ENCODE measurements around the gene SIX3.
A peak's percentile ranks its signal among the peaks of the same experiment; 100 is the strongest.

SIX3 gene

DNA sequence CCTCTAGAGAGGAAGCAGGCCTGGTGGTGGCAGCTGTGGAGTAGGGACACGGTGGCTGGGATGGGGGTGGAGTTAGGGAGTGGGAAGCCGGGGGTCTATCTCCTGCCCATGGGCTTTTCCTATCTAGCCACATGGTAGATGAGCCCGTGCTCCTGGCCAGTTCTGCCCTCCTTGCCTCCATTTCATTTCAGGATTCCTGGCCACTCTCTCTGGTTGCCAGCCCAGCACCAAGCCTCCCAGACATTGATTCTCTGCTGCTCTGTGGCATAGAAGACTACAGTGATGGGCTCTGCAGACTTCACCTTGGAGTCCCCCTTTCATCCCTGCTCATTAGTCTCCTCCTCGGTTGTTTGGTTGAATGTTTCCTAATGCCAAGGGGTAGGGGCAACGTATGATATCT lies 19.4 kb downstream of the SIX3 start:
- no peak for DNase-seq

DNA sequence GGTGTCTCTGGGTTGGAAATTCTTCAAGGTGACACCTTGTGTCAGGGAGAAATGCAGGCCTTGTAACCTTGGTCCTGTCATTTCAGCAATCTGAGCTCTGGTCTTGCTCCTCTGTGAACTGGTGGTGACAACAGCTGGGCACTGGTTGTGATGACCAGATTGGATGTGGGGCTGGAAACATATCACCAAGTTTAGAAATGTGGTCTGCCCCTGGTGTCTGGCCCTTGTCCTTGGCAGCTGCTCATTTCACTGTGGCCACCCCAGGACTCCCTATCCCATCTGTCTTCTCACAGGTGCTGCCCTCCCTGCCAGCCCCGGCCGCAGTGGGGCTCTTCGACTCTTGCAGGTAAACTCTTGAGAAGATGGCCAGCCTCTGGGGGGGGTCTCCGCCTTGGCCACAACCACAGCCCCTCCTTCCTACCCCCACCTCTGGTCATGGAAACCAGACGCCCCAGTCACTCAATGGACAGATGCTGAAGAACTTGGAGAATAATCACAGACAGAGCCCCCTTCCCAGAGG lies 20.7 kb downstream of the SIX3 start:
- no peak for DNase-seq

- peak; percentile 78 for DNase-seq
Observed at GRCh38 chr2:44964752-44965236, 23.3 kb downstream of the SIX3 start.

- no peak for DNase-seq
Observed at GRCh38 chr2:44965684-44966083, 24.2 kb downstream of the SIX3 start.

DNA sequence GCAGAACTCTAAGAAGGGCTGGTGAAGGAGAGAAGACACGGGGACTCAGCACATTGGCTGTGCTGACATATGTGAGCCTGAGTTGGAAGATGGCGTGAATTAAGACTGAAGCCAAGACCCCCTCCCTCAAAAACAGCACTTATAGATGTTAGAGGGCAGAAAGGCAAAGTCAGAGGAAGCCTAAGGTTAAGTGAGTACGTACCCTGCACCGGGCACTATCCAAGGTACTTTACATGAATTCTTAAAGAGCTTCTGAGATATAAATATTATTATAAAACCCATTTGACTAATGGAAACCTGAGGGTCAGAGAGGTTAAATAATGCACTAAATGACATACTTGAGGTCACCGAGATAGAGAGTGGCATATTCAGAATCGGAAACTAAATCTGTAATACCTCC lies 25.6 kb downstream of the SIX3 start:
- no peak for DNase-seq

- no peak for DNase-seq
Observed at GRCh38 chr2:44967727-44968432, 26.4 kb downstream of the SIX3 start.

- no peak for DNase-seq
Observed at GRCh38 chr2:44969936-44970335, 28.4 kb downstream of the SIX3 start.

- DNase-seq: no peak
Observed at GRCh38 chr2:44970846-44971450, 29.4 kb downstream of the SIX3 start.

GRCh38 chr2:44972771-44973535 lies 31.5 kb downstream of the SIX3 start:
- peak; percentile 51 for DNase-seq

GRCh38 chr2:44974064-44974715 lies 32.7 kb downstream of the SIX3 start:
- peak; percentile 75 for DNase-seq

DNA sequence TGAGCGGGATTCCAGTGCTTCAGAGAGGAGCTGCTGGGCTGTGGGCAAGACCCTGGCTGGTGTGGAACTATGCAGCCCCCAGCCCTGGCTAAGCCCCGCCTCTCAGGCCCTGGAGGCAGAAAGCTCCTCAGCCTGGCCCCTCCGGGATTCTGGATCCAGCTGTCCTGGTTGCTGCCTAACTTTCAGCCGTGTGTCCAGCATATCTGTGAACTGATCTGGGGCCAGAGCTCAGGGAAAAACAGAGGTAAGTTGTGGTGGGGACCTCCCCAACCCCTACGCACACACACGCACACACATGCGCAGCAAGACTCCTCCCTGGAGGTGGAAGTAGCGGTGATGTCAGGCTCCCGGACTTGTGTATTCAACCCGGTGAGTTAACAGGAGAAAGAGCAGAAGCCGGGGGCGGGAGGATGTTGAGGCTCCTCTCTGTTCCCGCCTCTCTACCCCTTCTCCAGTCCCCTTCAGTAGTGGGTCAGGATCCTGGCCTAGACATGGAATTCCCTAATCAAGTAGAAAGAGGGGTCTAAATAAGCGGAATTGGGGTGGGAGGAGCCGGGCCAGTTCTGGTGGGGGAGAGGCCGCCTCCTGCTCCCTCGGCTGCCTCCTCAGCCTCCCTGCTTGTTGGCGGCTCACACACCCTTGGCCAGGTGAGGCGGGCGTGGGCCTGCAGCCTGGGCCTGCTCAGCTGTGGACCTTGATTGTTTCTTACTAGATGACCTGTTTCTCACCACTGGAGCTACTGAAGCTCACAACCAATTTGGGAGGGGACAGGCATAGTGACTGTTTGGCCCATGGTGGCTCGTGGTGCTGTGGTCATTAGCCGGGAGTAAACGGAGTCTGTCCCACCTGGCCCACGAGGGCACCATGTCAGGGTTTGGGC lies 34.3 kb downstream of the SIX3 start:
- no peak for DNase-seq

GRCh38 chr2:44979581-44979980 lies 38.1 kb downstream of the SIX3 start:
- DNase-seq: no peak

GRCh38 chr2:44980751-44981713 lies 39.5 kb downstream of the SIX3 start:
- no peak for DNase-seq

DNA sequence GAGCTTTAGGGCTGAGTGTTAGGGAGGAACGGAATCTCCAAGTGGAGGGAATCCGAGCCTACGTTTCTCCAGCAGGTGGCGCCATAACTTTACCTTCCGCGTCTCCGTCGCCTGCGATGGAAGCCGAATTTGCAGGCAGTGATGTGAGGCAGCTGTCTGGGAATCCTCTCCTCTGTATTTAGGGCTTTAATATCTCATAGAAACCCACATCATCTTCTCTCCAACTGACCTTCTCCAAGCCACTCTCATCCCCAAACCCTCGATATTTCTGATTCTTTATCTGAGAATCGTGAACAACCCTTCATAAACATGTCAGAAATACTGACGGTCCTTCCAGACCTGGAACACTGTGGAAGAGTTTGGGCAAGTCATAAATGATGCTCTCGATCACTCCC lies 40.2 kb downstream of the SIX3 start:
- DNase-seq: peak; percentile 86

DNA sequence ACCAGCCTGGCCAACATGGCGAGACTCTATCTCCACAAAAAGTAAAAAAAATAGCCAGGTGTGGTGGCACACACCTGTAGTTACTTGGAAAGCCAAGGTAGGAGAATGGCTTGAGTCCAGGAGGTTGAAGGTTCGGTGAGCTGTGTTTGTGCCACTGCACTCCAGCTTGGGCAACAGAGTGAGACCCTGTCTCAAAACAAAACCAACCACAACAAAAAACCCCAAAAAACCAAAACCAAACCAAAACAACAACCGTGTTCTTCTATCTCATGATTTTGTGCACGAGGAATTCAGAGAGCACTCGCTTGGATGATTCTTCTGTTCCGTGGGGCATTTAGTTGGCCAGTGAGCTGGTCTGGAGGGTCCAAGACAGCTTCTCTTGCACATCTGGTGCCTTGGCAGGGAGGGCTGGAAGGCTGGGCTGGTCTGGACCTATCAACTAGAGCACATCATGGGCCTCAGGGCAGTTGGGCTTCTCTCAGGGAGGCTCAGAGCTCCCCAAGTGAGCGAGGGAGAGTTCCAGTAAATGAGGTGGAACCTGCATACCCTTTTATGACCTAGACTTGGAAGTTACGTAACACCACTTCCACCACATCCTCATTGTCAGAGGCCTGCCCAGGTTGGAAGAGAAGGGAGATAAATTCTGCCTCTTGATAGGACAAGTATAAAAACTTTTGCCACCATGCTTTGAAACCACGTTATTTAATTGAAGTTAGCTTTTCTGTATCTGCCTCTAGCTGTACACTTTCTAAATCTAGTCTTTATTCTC lies 42.5 kb downstream of the SIX3 start:
- no peak for DNase-seq

DNA sequence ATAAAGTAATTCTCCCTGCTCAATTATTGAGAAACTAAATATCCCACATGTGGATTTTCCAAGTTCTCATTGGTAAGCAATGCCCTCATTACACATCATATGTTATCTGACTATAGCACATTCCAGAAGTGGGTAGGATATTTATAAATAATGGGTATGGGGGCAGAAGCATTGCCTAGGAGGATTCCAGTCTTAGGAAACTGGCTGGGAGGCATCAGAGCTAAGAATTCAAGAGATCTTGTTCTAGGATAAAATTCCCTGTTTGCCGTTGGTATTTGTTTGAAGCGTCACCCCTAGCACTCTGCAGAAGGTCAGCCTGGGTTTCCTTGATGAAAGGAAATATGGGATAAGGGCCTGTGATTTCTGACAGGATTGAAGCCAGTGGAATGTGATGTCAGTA lies 47.7 kb downstream of the SIX3 start:
- DNase-seq: no peak

- no peak for DNase-seq
Observed at GRCh38 chr2:44994377-44994776, 52.9 kb downstream of the SIX3 start.

Measured in NCI-H345 (cell line).